ELR (cell line): ENCODE measurements around the gene NEXMIF.
A peak's percentile ranks its signal among the peaks of the same experiment; 100 is the strongest.
"Not testable (repeated sequence)": the region's sequence is repeated elsewhere in the genome, so short reads cannot be mapped to it uniquely, and the experiment has no call there.

Experiments used
- DNase-seq: peaks from one replicate; pipeline ENCODE4 v3.0.0-alpha.2; 2015; ENCODE audit warnings: low read depth

Gene NEXMIF

GRCh38 chrX:74797338-74797887 lies 127.8 kb downstream of the NEXMIF start:
- DNase-seq: no peak

- DNase-seq: peak; percentile 1
Observed at GRCh38 chrX:74788545-74789086, 136.6 kb downstream of the NEXMIF start.

- no peak for DNase-seq
Observed at GRCh38 chrX:74784629-74785028, 140.6 kb downstream of the NEXMIF start.

GRCh38 chrX:74781507-74782034 lies 143.7 kb downstream of the NEXMIF start:
- DNase-seq: no peak

GRCh38 chrX:74779175-74779574 lies 146.1 kb downstream of the NEXMIF start:
- DNase-seq: peak; percentile 0

- DNase-seq: no peak
Observed at GRCh38 chrX:74774988-74775387, 150.3 kb downstream of the NEXMIF start.

- no peak for DNase-seq
Observed at GRCh38 chrX:74736450-74736849, 188.8 kb downstream of the NEXMIF start.

- no peak for DNase-seq
Observed at GRCh38 chrX:74705269-74705668, 220.0 kb downstream of the NEXMIF start.

- DNase-seq: not testable (repeated sequence)
Observed at GRCh38 chrX:74701343-74701742, 223.9 kb downstream of the NEXMIF start.

- DNase-seq: no peak
Observed at GRCh38 chrX:74684466-74684865, 240.8 kb downstream of the NEXMIF start.
